ENCODE results near the gene ERFL.
"Not testable (repeated sequence)": the region's sequence is repeated elsewhere in the genome, so short reads cannot be mapped to it uniquely, and the experiment has no call there.

Gene ERFL

DNA sequence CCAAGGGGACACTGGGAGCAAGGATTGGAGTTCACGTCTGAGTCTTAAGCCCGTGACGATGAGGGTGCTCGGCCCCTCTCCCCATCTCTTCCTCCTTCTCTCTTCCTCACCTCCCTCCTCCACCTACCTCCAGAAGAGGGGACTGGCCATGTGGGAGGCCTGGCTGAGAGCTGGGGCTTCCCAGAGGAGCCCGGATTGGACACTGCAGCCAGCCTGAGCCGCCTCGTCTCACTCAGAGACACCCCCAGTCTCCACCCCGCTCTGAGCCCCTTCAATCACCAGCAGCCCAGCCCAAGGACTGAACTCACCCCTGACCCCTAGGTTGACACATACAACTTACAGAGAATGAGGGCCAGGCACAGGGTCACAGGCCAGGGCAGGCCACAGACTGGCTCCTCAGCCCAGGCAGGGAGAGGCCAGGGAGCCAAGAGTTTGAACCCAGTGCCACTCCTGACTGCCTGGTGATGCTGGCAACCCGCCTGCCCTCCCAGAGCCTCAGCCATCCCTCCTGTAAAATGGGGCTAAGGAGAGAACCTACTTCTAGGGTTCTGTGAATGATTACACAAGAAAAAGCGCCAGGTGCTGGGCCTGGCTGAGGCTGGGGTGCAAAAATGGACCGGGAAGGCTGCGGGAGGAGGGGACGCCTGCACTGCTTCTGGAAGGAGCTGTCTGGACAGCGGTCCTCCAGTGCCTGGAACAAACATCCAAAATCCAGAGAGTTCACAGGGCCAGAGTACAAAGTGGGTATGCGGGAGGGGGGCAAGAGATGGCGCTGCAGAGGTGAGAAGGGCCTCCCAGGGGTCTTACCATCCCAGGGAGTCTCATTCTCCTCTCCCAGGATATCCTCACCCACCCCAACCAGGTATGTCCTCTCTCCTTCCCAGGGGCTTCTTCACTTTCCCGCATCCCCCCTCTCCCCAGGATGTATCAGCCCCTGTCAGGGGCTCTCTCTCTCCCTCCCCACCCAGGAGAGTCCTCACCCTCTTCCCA, 50.0 kb downstream of the ERFL start:
- DNase-seq (ENCODE audit: low read depth): no peak

DNA sequence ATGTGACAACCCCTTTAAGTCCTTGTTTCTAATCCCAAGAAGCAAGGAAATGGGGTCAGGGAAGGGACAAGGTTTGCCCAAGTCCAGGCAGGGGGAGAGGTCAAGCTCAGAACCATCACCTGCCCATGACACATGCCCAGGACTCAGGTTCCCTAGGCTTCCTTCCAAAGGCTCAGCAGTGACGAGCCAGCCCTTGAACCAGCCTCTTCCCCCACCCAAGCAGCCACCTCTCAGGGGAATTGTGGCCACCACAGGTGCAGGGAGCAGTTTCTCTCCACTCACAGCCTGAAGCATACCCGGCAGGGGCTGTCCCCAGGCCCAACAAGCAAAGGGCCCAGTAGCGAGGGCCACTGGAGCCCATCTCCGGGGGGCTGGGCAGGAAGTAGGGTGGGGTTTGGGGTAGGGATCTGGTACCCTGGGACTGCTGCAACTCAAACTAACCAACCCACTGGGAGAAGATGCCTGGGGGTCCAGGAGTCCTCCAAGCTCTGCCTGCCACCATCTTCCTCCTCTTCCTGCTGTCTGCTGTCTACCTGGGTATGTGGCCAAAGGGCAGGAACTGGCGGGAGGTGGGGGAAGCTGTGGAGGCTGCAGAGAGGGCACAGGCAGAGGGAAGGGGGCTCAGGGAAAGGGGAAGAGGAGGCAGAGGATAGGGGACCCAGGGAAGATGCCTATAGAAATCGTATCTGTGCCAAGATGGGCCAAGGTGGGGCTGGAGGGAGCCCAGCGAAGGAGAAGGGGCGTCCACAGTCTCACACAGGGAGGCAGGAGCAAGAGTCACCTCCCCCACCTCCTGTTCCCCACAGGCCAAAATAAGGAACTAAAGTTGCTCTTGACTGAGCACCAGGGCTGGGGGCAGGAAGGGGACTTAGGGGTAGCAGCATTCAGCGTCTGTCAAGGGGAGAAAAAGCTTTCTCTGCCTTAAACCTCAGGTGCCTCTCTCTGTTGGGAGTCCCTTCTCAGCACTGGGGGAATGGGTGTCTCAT, 51.1 kb downstream of the ERFL start, which contains the start of gene CD79A:
Gene CD79A, plus strand, starts transcription at position 433 of the 986 bp plus-strand sequence. Its CDS starts 26 bp downstream, at position 459.
- no peak for DNase-seq (ENCODE audit: low read depth)

DNA sequence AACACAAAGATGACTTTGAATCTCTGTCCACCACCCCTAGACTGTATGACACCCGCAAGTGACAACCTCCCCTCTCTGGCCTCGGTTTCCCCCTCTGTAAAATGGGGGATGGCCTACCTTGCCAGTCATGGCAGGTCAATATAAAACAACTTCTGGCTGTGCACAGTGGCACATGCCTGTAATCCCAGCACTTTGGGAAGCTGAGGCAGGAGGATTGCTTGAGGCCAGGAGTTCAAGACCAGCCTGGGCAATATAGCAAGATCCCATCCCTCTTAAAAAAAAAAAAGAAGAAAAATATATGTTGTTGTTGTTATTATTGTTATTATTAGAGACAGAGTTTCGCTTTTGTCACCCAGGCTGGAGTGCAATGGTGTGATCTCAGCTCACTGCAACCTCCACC, 52.3 kb downstream of the ERFL start:
- not testable (repeated sequence) for DNase-seq (ENCODE audit: low read depth)

DNA sequence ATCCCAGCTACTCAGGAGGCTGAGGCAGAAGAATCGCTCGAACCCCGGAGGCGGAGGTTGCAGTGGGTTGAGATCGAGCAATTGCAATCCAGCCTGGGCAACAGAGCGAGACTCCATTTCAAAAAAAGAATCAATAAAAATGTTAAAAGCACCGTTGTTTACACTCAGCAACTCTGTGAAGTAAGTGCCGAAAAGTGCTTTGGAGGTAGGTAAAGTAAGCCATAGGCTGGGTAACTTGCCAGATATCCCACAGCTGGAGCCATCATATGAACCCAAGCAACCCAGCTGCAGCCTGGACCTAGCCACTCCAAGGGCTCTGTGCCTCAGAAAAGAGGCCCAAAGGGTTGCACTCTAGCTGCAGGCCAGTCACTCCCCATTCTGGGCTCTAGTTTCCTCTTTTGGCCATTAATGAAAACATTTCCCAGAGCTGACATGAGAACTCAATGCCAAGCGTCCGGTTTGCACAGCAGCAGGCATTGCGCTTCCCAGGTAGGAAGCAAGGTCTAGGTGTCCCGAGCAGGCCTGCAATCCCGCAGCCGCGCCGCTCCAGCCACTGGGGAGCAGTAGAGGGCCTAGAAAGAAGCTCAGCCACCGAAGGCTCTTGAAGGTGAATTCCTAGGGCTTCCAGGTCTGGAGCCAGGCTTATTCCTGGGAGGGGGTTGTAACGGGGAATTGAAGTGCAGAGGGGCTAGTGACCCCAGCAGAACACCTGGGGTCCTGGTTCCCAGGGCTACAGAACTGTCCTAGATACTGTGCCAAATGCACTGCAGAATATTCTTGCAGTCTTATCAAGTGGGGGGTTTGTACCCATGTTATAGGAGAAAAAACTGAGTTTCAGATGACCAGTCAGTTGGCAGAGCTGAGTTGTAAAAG, 55.2 kb downstream of the ERFL start:
- no peak for DNase-seq (ENCODE audit: low read depth)

DNA sequence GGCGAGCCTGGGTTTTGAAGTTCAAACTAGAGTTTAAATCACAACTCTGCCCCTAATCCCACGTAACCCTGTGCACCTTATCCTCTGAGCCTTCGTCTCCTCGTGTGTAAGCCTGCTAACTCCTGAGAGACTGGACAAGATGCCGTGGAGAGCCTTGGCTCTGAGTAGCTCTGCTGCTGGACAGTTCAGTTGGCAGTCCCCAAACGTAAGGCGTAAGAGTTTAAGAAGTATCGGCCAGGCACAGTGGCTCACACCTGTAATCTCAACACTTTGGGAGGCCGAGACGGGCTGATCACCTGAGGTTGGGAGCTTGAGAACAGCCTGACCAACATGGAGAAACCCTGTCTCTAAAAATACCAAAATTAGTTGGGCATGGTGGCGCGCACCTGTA, 55.9 kb downstream of the ERFL start:
- no peak for DNase-seq (ENCODE audit: low read depth)

DNA sequence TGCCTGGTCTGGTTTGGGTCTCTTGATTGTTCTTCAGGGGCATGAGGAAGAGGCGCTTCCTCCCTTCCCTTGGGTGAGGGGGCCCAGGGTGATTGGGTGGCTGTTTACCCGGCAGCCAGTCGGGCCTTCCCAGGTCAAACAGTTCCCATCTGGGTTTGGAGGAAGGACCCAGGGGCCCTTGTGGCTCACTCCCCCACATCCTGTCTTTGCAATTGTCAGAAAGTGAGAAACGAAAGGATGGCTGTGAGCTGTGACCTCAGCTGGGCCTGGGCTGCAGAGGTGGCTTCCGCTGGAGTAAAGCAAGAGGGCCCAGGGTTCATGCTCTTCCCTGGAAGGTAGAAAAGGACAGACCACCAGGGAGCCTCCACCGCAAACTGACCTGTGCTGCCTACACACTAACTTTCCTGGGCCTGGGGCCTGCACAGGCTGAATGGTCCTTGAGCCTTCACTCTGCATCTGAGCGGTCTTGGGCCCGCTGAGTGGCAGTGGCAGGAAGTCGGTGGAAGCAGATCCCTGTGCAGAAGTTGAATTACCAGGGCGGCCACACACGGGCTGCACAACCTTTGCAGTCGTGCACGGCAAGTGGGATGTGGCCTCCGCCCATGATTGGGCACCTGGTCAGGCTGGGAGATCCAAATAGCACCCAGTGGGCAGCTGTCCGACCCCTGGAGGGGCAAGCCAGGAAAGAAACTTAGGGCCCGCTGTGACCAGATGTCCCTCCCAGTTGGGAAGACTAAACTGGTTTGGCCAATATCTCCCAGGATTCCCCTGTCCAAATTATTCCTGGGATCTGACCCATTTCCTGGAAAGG, 56.5 kb downstream of the ERFL start:
- no peak for DNase-seq (ENCODE audit: low read depth)

DNA sequence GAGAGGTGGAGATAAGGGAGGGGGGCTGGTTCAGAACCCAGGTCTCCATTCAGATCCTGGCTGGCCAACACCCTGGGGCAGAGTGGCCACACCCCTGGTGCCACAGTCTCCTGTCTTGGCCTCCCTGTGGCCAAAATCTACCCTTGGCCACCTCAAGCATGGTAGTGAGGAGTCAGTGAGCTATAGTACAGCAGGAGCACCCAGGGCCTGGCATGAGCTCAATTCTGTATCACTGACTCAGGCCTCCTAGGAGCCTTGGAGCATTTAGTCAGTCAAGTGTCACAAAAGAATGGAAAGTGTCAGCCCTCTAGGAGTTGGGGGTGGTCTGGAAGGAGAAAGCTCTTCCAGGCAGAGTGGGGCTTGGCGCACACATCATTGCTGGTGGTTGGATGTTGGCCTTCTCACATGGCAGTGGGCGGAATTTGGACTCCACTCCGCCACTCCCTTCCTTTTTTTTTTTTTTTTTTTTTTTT, 57.8 kb downstream of the ERFL start:
- no peak for DNase-seq (ENCODE audit: low read depth)

DNA sequence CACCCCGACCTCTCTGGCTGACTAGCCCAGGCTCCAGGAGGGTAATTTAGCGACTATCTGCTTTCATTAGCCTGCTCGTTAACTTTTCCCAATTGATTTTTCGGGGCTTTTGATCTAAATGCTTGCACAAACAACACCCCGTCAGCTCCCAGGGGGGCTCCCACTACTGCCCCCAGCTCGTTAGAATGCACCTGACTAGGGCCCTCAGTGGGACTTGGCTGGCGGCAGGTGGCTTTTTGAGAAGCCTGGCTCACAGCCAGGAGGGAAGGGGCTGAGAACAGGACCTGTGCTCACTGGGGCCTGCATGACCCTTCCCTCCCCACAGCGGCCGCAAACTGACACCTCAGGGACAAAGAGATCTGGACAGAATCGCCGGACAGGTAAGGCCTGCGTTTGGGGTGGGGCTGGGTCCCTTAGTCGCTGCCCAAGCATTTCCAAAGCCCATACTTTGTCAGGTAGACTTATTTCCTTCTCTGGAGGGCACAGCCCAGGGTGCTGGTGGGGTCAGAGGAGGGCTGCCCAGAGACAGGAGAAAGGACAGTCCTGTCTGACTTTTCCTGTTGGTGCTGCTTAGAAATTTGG, 58.8 kb downstream of the ERFL start:
- DNase-seq (ENCODE audit: low read depth): no peak

DNA sequence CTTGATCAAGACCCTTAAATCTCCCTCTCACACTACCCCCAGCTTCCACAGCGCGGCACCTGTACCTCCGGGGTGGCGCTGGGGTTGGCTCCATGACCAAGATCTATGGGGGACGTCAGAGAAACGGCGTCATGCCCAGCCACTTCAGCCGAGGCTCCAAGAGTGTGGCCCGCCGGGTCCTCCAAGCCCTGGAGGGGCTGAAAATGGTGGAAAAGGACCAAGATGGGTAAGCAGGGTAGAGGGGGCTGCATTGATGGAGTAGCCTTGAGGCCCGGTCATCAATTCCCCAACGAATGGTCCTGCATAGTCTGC, 59.3 kb downstream of the ERFL start:
- DNase-seq (ENCODE audit: low read depth): no peak

DNA sequence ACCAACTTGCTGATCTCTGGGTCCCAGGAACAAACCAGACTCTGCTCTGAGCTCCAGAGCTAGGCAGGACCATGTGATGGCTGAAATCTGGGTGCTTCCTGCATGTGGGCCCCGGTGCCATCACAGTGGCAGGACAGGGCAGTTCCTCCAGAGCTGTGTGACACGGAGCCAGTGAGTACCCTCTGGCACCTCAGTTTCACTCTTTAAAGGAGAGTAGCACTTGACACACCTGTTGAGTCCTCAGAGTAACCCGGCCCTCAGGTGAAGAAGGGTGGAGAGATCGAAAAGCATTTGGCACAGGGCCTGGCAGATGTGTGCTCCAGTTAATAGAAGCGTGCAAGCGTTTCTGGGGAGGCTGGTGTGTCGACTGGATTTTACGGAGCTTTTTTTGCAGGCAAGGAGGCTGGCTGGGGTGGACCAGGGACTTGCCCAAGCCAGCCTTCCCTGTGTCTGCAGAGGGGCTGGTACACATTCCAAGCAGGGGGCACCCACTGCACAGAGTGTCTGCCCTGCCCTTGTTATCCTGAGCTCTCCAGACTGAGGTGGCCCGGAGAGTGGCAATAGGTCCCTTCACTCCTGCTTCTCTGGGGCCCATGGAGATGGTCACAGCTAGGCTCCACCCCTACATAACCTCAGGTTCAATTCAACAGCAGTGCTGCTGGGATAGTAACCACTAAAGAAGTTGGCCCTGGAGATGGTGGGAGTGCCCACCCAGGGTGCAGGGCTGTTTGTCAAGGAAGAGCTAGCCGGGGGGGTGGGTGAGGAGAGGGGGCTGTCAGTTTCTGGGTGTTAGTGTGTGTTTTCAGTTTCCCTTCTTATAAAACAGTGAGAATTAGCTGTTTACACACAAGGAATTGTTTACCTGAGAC, 59.9 kb downstream of the ERFL start:
- no peak for DNase-seq (ENCODE audit: low read depth)

DNA sequence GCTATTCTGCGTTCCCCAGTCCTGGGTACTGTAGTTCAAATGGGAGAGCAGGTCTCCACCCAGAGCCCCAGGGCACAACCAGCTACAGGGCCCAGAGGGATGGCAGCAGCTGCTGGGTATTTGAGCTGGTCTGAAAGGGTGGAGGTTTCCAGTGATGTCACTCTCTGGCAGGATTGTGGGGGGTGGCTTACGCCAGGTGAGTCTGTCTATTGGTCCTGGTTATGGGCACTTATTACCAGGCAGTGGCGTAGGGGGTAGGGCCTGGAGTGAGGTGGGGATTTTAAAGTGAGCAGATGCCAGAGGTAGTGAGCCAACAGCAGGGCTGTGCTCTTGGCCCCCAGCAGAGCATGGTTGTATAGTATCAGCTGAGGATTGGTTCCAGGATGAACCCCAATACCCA, 62.0 kb downstream of the ERFL start:
- no peak for DNase-seq (ENCODE audit: low read depth)

DNA sequence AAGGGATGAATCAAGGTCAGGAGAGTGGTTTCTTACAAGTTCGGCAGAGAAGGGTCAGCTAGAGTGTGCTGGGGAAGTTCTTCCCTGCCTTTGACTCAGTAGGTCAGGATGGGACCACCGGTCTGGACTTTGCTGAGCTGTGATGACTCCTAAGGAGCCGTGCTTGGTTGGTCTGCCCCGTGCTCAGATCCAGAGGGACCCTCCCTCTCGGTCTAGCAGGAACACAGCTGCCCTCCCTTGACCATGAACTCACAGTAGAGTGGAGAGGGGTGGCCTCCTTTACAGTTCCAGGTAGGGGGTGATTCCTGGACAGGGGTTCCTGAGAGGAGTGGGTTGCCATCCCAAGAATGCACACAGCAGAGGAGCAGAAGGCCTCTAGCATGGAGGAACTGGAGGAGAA, 63.9 kb downstream of the ERFL start:
- no peak for DNase-seq (ENCODE audit: low read depth)

DNA sequence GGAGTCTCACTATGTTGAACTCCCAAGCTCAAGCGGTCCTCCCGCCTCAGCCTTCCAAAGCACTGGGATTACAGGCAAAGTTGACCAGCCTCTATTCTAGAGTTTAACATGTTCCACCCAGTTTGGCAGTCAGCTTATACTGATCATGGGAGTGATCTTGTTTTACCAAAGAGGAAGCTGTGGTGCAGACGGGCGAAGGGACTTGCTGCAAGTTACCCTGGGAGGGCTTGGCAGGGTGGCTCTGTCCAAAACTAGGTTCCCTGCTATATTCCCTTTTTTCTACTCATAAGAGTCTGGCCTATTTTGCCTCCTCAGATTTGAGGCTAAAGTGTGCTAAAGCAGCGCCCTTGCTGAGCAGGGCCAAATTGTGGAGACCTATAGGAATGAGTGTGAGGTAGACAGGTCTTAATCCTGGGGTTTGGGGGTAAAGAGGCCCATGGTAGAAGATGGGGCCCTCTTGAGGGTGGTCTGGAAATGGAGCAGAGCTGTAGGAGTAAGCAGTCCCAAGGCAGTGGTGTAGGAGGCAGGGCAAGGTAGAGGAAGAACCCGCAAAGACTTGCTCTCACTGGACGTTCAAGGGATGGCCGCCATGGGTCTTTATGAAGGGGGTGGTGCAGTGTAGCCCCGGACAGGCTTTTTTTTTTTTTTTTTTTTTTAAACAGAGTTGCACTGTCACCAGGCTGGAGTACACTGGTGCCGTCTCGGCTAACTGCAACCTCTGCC, 64.9 kb downstream of the ERFL start:
- DNase-seq (ENCODE audit: low read depth): no peak

DNA sequence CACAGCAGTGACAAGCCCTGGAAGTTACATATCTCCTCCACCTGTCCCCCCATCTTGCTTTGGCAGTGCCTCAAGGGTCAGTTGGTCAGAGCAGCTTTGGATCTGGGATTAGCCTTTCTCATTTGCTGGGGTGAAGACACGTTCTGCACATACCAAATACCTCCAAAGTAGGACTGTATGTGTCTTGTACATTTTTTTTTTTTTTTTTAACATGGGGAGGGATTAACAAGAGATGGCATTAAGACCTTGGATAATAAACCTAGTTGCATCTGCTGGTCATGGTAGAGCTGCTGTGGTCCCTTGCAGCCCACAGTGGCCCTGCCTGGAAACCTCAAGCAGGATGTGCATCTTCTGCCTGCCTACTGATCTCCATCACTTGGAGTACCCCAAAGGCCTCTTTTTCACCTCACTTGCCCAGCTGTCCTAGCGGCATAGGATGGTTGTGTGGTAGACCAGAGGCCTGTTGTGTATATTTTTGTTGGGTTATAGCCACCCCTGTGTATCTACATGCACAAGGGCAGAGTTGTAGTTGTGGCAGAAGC, 65.7 kb downstream of the ERFL start:
- DNase-seq (ENCODE audit: low read depth): no peak

DNA sequence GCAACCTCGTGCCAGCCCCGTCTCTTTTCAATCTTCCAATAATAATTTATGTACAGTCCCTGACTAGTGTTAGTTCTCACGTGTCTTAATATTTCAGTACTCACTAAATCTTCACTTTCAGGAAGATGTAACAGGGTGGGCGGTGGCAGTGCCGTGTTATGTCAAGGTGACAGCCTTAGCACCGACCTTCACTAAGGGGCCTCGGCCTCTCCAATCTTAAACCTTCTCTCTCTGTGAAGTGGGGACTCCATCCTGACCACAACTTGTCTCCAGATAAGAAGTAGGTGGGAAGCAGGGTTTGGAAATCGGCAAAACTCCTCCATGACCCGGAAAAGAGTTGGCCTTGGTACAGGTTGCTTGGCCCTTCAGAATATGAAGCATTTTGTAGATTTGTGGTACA, 66.4 kb downstream of the ERFL start:
- no peak for DNase-seq (ENCODE audit: low read depth)

DNA sequence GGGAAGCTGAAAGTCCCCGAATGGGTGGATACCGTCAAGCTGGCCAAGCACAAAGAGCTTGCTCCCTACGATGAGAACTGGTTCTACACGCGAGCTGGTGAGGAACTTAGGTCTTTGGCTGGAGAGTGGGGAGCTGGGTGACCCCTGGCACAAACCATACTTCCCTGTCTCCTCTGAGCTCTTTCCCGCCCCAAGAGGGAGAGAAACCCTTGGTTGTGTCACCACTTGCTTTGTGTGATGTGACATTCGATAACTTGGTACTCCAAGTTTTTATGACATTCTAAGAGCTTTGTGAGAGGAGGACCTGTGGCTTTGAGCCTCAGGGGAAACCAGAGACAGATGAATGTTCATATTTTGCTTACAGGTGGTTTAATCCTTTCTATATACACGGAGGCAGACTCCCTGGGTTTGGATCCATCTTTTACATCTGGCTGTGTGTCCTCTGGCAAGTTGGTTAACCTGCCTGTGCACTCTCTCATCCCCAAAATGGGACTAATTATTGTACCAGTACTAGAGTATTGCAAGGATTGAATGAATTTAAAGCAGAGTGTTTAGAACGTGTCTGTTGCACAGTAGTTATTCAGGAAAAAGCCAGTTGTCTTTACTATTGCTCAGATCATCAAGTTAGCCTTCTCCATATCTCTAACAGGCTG, 67.0 kb downstream of the ERFL start:
- no peak for DNase-seq (ENCODE audit: low read depth)

DNA sequence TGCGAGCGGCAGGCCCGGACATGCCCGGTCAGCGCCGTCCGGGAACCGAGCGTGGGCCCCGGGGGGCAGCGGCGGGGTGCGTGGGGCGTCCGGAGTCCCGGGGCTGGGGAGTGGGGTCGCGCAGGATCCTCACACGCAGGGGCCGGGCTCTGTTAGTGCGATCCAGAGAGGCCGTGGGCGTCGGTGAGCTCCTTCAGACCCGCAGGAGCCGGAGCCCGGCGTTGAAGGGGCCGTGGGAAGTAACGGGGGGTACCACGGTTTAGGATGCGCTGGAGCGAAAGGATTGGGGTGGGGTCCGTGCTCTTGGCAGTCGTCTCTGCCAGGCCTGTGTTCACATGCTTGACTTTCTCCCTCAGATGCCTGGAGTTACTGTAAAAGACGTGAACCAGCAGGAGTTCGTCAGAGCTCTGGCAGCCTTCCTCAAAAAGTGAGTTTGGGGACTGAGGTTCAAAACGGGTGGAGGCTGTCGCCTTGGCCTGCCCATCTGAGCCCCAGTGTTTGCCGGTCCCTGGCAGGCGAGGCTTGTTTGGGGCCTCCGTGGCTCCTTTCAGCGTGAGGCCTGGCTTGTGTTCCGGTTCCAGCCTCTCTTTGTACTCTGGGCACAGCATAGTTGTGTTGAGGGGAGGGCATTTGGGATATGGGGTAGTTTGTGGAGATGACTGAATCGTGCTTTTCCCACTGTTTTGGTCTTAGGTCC, 67.7 kb downstream of the ERFL start:
- no peak for DNase-seq (ENCODE audit: low read depth)
